GM18519 (cell line): Measurements from ENCODE around the gene SLC16A8.
"Not testable (repeated sequence)": the region's sequence is repeated elsewhere in the genome, so short reads cannot be mapped to it uniquely, and the experiment has no call there.

Source experiments
- ATAC-seq: cut with Tn5 transposase; IDR thresholded peaks from one replicate; pipeline ENCODE4 v1.9.1; 2021; ENCODE audit warnings: mild to moderate bottlenecking, moderate library complexity; ENCODE audit not compliant: unreplicated experiment, low FRiP score

The SLC16A8 gene

GRCh38 chr22:38083931-38084631 is at the start of gene SLC16A8:
SLC16A8 (minus strand) TSS chr22:38084184; CDS start chr22:38082873, 1,311 bp downstream.
- ATAC-seq, result no peak

- no peak for ATAC-seq
These were observed 49.3 kb upstream of the SLC16A8 start for GRCh38 chr22:38133331-38133730.

- ATAC-seq, result no peak
These were observed 48.8 kb upstream of the SLC16A8 start for GRCh38 chr22:38132794-38133193.

- ATAC-seq, result no peak
These were observed 48.2 kb upstream of the SLC16A8 start for GRCh38 chr22:38132136-38132535.

DNA sequence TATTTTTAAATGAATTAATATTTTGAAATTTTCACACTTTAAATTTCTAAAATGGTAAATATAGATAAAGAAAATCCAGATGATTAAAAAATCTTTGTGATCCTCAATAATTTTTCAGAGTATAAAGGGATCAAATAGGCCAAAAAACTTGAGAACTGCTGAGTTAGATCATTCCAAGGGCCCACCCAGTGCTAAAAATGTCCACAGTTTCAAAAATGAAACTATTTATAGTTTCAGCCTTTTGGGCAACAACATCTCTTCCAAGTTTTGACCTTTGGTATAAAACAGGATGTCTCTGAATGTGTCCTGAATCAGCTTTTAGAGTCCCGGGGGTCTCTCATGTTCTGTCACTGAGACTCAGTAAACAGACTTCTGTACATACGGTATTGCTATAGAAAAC is 47.4 kb upstream of the SLC16A8 start:
- ATAC-seq, result no peak

DNA sequence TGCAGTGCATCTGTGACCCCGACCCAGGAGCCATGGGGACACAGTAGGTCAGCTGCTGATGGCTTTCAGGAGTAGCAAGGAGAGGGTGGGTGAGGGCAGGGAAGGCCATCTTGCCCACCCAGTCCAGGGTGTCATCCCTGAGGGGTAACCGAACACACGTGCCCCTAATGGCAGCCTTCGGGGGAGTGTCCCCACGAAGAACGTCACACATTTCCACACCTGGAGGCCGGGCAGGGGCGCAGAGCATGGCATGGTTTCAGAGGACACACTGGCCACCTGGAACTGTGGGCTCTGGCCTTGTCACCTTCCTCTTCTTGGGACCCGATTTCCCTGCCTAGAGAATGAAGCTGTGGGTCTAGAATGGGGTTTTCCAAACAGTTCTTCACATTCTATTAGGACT is 45.9 kb upstream of the SLC16A8 start:
- no peak for ATAC-seq

- no peak for ATAC-seq
These were observed 45.0 kb upstream of the SLC16A8 start for GRCh38 chr22:38129021-38129420.

DNA sequence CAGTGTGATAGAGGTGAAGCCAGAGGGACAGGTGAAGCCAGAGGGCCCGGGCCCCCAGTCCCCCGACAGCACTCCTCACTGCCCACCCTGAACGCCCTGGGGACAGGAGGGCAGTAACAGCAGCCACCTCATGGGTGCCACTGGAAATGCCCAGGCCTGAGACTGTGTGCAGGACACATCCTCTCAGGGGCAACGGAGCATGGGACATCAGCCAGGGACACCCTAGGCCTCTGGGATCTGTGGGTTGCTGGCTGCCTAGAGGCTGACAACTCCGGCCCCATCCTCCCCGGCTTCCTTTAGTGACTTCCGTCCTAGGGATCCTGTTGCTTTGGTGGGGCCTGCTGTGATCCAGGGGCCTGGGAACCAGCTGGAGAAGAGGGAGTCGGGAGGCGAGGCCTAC is 43.9 kb upstream of the SLC16A8 start:
- no peak for ATAC-seq

GRCh38 chr22:38126928-38127668 is 43.1 kb upstream of the SLC16A8 start:
- no peak for ATAC-seq

DNA sequence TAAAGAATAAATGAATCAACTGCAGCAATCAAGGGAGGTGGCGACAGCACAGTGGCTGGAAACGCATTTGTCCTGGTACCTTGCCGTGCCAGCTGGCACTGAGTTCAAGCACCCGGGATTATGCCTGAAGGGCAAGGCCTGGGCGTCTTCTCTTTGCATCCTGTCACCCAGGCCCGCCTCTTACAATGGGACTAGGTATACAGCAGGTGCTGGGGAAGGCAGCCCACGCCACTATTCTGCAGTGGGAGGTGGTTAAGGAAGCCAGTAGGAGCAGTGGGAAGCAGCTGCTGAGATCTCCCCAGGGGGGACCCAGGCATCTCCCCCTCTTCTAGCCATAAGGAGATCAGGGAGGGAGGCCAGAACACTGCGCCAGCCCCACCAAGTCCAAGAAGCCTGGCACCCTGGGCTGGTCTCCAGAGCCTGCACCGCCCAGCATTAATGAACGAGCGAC is 41.8 kb upstream of the SLC16A8 start:
- ATAC-seq, result no peak

DNA sequence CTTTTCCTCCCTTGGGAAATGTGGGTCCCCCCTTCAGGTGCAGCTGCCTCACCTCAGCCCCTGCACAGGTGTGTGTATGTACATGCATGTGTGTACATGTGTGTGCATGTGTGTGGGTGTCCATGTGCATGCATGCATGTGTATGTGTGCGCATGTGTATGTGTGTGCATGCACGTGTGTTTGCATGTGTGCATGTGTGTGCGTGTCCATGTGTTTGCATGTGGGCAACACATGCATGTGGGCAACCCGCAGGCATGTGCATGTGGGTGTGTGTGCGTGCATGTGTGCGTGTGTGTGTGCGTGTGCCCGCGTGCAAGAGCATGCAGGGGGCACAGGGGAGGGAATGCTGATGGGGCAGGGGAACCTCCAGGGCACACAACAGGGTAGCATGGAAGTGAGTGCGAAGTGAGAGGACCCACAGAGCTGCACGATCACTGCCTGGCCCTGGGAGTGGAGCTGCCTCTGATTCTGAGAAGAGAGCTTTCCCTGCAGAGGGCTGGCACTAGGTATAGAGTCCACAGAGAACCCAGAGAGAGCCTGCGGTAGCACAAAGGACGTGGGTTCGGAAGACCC is 41.1 kb upstream of the SLC16A8 start:
- ATAC-seq, result no peak

GRCh38 chr22:38124236-38124974 is 40.4 kb upstream of the SLC16A8 start:
- no peak for ATAC-seq

- no peak for ATAC-seq
These were observed 38.6 kb upstream of the SLC16A8 start for GRCh38 chr22:38122616-38123015.

GRCh38 chr22:38120359-38121110 is 36.6 kb upstream of the SLC16A8 start:
- ATAC-seq, result no peak

DNA sequence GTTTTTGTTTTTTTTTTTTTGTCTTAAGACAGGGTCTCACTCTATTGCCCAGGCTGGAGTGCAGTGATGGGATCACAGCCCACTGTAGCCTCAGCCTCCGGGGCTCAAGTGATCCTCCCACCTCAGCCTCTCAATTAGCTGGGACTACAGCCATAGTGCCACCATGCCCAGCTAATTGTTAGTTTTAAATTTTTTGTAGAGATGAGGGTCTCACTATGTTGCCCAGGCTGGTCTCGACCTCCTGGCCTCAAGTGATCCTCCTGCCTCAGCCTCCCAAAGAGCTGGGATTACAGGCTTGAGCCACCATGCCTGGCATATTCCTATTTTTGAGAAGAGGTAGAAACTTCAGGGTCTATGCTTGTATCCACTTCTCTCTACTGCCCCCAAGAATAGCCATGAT is 34.8 kb upstream of the SLC16A8 start:
- not testable (repeated sequence) for ATAC-seq

GRCh38 chr22:38118182-38118581 is 34.2 kb upstream of the SLC16A8 start:
- no peak for ATAC-seq

DNA sequence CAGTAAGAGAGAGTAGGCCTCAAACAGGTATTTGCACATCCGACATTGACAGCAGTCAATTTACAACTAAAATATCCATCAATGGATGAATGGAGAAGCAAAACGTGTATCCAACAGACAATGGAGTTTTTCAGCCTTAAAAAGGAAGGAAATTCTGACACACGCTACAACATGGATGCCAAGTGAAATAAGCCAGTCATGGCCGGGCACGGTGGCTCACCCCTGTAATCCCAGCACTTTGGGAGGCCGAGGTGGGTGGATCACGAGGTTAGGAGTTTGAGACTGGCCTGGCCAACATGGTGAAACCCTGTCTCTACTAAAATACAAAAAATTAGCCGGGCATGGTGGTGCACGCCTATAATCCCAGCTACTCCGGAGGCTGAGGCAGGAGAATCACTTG is 33.6 kb upstream of the SLC16A8 start:
- ATAC-seq, result not testable (repeated sequence)

DNA sequence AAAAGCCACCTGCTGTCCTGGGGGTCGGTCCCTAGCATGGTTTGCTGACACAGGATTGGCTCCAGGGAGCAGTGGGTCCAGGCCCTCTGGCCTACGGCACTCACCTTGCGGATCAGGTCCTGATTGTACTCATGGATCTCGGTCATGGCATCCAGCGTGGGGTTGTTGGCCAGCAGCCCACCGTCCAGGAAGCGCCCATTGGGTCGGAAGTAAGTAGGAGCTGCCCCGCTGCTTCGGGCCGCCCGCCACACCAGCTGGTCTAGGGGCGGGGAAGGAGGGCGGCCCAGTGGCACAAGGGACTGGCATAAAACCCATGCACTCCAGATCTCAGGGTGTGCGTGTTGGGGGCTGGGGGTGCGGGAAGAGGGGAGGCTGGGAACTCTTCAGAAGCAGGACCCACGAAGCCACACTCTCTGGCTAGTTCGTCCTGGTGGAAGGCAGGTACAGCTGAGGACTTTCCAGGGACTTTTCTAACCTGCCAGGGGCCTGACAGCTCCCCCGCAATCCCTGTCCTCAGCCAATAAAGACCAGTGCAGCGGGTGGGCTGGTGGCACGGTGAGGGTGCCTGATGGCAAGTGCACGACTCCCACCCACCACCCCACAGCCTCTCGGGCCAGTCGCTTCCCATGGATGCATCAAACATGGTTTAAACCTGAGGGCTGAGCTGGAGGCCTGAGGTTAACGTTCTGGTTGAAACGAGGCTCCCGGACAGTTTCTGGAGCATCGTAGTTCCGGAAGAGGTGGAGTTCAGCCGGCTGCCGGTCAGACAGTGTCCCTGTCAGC is 31.6 kb upstream of the SLC16A8 start:
- no peak for ATAC-seq
